Colonic mucosa (tissue), 4 donors: ENCODE measurements around the gene PGBD2. TPM values are rescaled to one million over a fixed set of nuclear protein-coding genes. Genes with fewer than 3 reads are reported as not detected.

Source experiments
- DNase-seq: peaks from one replicate; pipeline ENCODE4 v3.0.0-alpha.2; 2020
- H3K27ac ChIP-seq: fragments of 200-600 bp; one replicate; pipeline ENCODE4 v1.8.0; 2021
- H3K27me3 ChIP-seq: fragments of 200-600 bp; one replicate; pipeline ENCODE4 v1.8.0; 2021
- H3K36me3 ChIP-seq: fragments of 200-600 bp; one replicate; pipeline ENCODE4 v1.8.0; 2021
- H3K4me1 ChIP-seq: fragments of 200-600 bp; one replicate; pipeline ENCODE4 v1.8.0; 2021; ENCODE audit warnings: mild to moderate bottlenecking
- H3K4me3 ChIP-seq: fragments of 200-600 bp; one replicate; pipeline ENCODE4 v1.8.0; 2021
- H3K9ac ChIP-seq, 2 donors: one replicate each; pipeline ENCODE4 v1.7.0; 2013; ENCODE audit warnings: control low read depth in 2 of 2, low read depth in 2 of 2, low read length in 2 of 2
- H3K9me3 ChIP-seq: fragments of 200-600 bp; one replicate; pipeline ENCODE4 v1.8.0; 2021
- CTCF ChIP-seq: fragments of 200-600 bp; IDR thresholded peaks from one replicate; pipeline ENCODE4 v1.8.0; 2022; ENCODE audit warnings: antibody characterized with exemption, mild to moderate bottlenecking
- intact Hi-C: fragments of 100-400 bp; cut with DNase I; formaldehyde crosslinking; loops from one replicate; pipeline ENCODE4 v1.14.1; 2022
- total RNA-seq, 2 donors: library from RNA; stranded (reverse); fragmentation: NEBNext Ultra II Directional in 1 of 2; extraction: Animal tissue kit (Norgen Biotek cat#: 25700) in 1 of 2; gene quantifications; one replicate each; pipeline ENCODE4 v1.2.1, GENCODE V29; 2021
- donor health status: healthy.
- donor health status: DM: no; HTN: no; CAD: no.
- donor health status: DM: no; HTN: no; CAD: no.

PGBD2 gene
- total RNA-seq, 2 donors from 2014 or later: 7.2 to 8.4 TPM

- Histone ChIP-seq H3K27me3 (no peaks in the 10 kb centered on the region), H3K9ac (no peak overlapping the region), H3K27ac (no peak overlapping the region), H3K9me3 (no peaks in the 10 kb centered on the region), H3K4me3 (no peak overlapping the region), H3K4me1 (no peaks in the 10 kb centered on the region), H3K36me3 (peaks cover 7% of the 10 kb centered on the region)
- no peak for TF ChIP-seq CTCF
- intact Hi-C loops: no loop called here
- DNase-seq: no peak
These were observed 7.9 kb downstream of the PGBD2 start for GRCh38 chr1:248913933-248914332.

- H3K27me3 ChIP-seq: no peaks in the 10 kb centered on the region
- no peak for DNase-seq
- no peak overlapping the region for H3K27ac ChIP-seq
- H3K4me1 ChIP-seq: no peaks in the 10 kb centered on the region
- no peak overlapping the region for H3K9ac ChIP-seq
- no peak for TF ChIP-seq CTCF
- no peak overlapping the region for H3K4me3 ChIP-seq
- peaks cover 7% of the 10 kb centered on the region for H3K36me3 ChIP-seq
- H3K9me3 ChIP-seq: no peaks in the 10 kb centered on the region
- intact Hi-C loops: no loop called here
These were observed 8.9 kb downstream of the PGBD2 start for GRCh38 chr1:248914796-248915381.

- intact Hi-C loops: no loop called here
- no peak overlapping the region for H3K4me3 ChIP-seq
- no peak overlapping the region for H3K9ac ChIP-seq
- H3K27me3 ChIP-seq: no peaks in the 10 kb centered on the region
- no peak for TF ChIP-seq CTCF
- H3K4me1 ChIP-seq: no peaks in the 10 kb centered on the region
- H3K27ac ChIP-seq: no peak overlapping the region
- no peaks in the 10 kb centered on the region for H3K9me3 ChIP-seq
- peaks cover 7% of the 10 kb centered on the region for H3K36me3 ChIP-seq
- no peak for DNase-seq
These were observed 12.1 kb downstream of the PGBD2 start for GRCh38 chr1:248918131-248918530.

- intact Hi-C loops: no loop called here
- no peak for DNase-seq
- H3K27ac ChIP-seq: no peak overlapping the region
These were observed 17.6 kb downstream of the PGBD2 start for GRCh38 chr1:248923352-248924338.

More at GRCh38 chr1:248923352-248924338, 17.6 kb downstream of the PGBD2 start:
- TF ChIP-seq CTCF: no peak
- Histone ChIP-seq H3K4me1 (no peaks in the 10 kb centered on the region), H3K9ac (no peak overlapping the region), H3K9me3 (no peaks in the 10 kb centered on the region), H3K36me3 (no peaks in the 10 kb centered on the region), H3K4me3 (no peak overlapping the region), H3K27me3 (no peaks in the 10 kb centered on the region)
